H1 (cell line): Measurements from ENCODE around the gene MYO9A.

Source experiments
- ATF2 ChIP-seq: IDR thresholded peaks from 2 replicates; pipeline ENCODE4 v1.6.1; 2012; ENCODE audit warnings: low read length, inconsistent platforms
- CTCF ChIP-seq, 3 experiments: IDR thresholded peaks; 1 replicate in 2 of 3; 2 replicates in 1 of 3; pipeline versions ENCODE4 v1.5.1 to v1.6.1; 2011; ENCODE audit warnings: low read length in 3 of 3, mild to moderate bottlenecking in 3 of 3, inconsistent platforms in 2 of 3, low read depth in 1 of 3, moderate library complexity in 1 of 3; ENCODE audit not compliant: insufficient read depth in 1 of 3; ENCODE audit errors: control extremely low read depth in 1 of 3
- EZH2 ChIP-seq: fragments of 200-600 bp; sonication (generic); IDR thresholded peaks from 2 replicates; pipeline ENCODE4 v1.7.1; 2012; ENCODE audit warnings: low read depth, mild to moderate bottlenecking, moderate library complexity, low read length, inconsistent platforms; ENCODE audit not compliant: severe bottlenecking
- MAFK ChIP-seq: IDR thresholded peaks from 2 replicates; pipeline ENCODE4 v1.6.1; 2012; ENCODE audit warnings: low read depth, mild to moderate bottlenecking, improper control_type of control experiment, low read length
- MAX ChIP-seq: IDR thresholded peaks from 2 replicates; pipeline ENCODE4 v1.6.1; 2012; ENCODE audit warnings: inconsistent platforms
- POLR2A ChIP-seq, 2 experiments: IDR thresholded peaks; 1 replicate in 1 of 2; 2 replicates in 1 of 2; pipeline ENCODE4 v1.6.1; 2011; ENCODE audit warnings: low read depth in 2 of 2, low read length in 2 of 2, mild to moderate bottlenecking in 2 of 2; ENCODE audit errors: control extremely low read depth in 1 of 2
- RBBP5 ChIP-seq: IDR thresholded peaks from 2 replicates; pipeline ENCODE4 v1.7.1; 2012; ENCODE audit warnings: low read depth, mild to moderate bottlenecking, inconsistent platforms, low read length, moderate library complexity, borderline replicate concordance
- TEAD4 ChIP-seq: IDR thresholded peaks from 2 replicates; pipeline ENCODE4 v1.6.1; 2012; ENCODE audit warnings: low read depth, low read length, inconsistent platforms, mixed read lengths
- ZNF274 ChIP-seq: IDR thresholded peaks from 2 replicates; pipeline ENCODE4 v1.7.0; 2012; ENCODE audit warnings: low read length, borderline replicate concordance; ENCODE audit errors: extremely low read depth

- TF ChIP-seq ZNF274 (no peak), RBBP5 (no peak), MAFK (no peak), EZH2 (no peak), ATF2 (no peak), CTCF (IDR thresholded peaks at IDR 0.05; ENCODE audit: control extremely low read depth in 1 of 3, insufficient read depth in 1 of 3, low read depth in 1 of 3, low read length in 3 of 3) (no peak), TEAD4 (no peak), POLR2A (IDR thresholded peaks at IDR 0.05; ENCODE audit: control extremely low read depth in 1 of 2, low read depth in 2 of 2, low read length in 2 of 2) (no peak), MAX (no peak)
Observed at GRCh38 chr15:72106068-72106467, 11.9 kb downstream of the MYO9A start.
